ENCODE measurements around the gene DSTN.

The DSTN gene

DNA sequence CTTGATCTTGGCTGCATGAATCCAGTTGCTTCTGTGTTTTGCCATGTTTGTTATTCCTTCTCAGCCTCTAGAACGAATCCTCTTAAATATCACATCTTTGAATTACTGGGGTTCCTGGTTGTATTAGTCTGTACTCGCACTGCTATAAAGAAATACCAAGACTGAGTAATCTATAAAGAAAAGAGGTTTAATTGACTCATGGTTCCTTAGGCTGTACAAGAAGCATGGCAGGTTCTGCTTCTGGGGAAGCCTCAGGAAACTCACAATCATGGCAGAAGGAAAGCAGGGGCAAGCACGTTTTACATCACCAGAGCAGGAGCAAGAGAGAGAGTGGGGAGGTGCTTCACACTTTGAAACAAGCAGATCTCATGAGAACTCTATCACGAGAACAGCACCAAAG, 20.7 kb upstream of the DSTN start:
- DNase-seq (ENCODE audit: low spot score), result no peak

- no peak for DNase-seq (ENCODE audit: low spot score)
These were observed 14.8 kb upstream of the DSTN start for GRCh38 chr20:17555106-17555505.

GRCh38 chr20:17556837-17557674, 12.8 kb upstream of the DSTN start:
- no peak for DNase-seq (ENCODE audit: low spot score)

- DNase-seq (ENCODE audit: low spot score), result no peak
These were observed 12.2 kb upstream of the DSTN start for GRCh38 chr20:17557675-17558006.

- DNase-seq (ENCODE audit: low spot score), result peak; percentile 77
These were observed 11.5 kb upstream of the DSTN start for GRCh38 chr20:17558154-17558940.

- DNase-seq (ENCODE audit: low spot score), result no peak
These were observed 11.0 kb upstream of the DSTN start for GRCh38 chr20:17558941-17559304.

- DNase-seq (ENCODE audit: low spot score), result no peak
These were observed 10.5 kb upstream of the DSTN start for GRCh38 chr20:17559338-17559737.

GRCh38 chr20:17560344-17561074, 9.4 kb upstream of the DSTN start:
- DNase-seq (ENCODE audit: low spot score), result peak; percentile 20

DNA sequence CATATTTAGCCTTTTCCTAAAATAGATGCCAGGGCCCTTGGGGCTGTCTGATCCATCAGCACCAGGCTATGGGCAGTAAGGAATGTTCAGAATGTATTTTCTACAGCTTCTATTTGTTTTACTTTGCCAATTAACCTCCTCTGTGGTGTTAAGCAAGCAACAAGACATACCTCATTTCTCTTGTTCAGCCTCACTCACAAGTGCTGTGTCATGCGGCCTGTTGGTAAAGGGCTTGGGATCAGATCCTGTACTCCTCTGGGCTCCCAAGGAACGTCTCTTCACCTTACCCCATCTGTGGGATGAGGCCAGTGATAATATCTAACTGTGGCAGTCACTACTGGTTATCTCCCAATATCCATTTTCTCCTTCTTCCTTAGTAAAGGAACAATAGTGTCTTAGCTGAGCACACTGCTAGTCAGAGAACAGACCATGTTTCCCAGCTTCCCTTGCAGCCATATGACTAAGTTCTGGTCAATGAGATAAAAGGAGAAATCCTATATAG, 7.0 kb upstream of the DSTN start:
- no peak for DNase-seq (ENCODE audit: low spot score)

- DNase-seq (ENCODE audit: low spot score), result no peak
These were observed 4.6 kb upstream of the DSTN start for GRCh38 chr20:17565169-17565845.

DNA sequence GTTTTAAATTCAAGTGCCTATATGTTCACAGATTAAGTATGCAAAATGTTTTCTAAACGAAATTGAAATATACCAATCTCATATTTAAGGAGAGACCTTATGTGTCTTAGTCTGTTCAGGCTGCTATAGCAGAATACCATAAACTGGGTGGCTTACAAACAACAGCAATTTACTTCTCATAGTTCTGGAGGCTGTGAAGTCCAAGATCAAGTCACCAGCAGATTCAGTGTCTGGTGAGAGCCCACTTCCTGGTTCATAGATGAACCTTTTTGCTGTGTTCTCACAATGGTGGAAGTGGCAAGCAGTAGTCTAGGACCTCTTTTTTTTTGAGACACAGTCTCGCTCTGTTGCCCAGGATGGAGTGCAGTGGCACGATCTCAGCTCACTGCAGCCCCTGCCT, 3.5 kb upstream of the DSTN start:
- no peak for DNase-seq (ENCODE audit: low spot score)

DNA sequence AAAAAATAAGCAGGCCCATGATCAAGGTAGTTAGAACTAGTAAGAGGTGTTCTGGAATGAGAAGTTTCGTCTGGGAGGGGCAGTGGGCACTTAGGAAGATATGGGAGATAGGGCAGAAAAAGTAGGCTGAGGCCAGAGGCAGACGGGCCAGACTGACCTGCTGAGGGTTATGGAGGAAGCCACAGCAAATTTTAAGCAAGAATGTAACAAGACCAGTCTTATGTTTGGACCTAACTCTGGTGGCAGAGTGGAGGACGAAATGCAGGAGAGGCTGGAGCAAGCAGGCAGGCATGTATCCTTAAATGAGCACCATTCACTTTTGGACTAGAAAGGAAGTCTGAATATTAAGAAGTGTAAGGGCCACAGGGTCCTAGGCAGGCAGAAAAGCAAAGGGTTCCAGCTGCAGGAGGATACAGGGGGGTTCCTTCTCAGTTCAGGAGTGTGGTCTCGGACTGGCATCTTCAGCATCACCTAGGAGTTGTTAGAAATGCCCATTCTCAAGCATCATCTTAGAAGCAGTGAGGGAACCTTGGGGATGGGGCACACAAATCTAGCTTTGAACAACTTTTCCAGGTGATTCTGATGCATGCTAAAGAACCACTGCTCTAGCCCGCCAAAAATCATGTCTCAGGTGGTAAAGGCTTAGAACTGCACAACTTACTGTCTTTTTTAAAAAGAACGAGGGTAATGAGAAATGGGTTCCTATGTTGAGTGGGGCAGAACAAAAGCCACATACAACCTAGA, 1.7 kb upstream of the DSTN start:
- DNase-seq (ENCODE audit: low spot score), result no peak

GRCh38 chr20:17568972-17569521, 828 bp upstream of the DSTN start:
- DNase-seq (ENCODE audit: low spot score), result peak; percentile 96

GRCh38 chr20:17570347-17571152, 675 bp downstream of the DSTN start:
- no peak for DNase-seq (ENCODE audit: low spot score)

DNA sequence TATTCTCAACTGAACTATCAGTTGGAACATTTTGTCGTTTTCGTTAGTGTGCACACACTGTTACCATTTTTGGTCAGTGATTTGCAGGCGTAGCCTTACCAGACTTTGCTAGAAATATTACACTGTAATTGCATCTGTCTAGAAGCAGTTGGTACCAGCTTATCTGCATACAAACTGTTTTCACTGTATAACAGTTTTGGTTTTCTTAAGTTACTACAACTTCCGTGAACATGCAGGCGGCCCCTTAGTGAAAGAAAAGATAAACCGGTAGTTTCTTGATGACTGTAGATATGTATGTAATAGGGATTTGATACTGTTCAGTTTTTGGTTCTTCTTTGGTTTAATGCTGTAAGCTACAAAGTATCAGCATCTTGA, 1.3 kb downstream of the DSTN start:
- DNase-seq (ENCODE audit: low spot score), result no peak

DNA sequence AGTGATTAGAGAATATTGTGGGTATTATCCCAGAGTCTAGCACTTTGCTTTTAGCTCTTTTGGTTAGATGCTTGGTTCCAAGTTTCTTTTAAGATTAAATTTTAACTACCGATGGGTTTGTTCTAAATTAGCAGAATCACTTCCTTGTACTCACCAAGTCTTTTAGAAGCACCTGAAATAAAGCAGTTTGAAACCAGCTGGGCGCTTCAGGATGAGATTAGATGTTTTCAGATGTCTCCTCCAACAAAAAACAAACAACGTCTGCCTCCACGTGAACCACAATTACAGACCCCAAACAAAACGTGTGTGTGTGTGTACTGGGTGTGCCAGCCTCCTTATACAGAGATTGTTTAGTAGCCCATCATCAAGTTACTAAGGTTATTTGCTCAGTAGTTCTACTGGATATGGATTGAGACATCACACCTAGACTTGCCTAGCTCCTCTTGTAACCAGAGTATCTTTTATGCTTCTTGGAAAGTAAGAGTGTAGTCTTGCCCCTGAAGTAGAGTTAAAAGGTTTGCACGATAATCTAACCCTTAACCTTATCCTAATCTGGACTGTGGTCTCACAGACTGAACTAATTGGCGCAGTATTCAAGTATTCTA, 2.3 kb downstream of the DSTN start:
- DNase-seq (ENCODE audit: low spot score), result no peak

GRCh38 chr20:17573463-17573862, 3.6 kb downstream of the DSTN start:
- no peak for DNase-seq (ENCODE audit: low spot score)

- DNase-seq (ENCODE audit: low spot score), result no peak
These were observed 6.3 kb downstream of the DSTN start for GRCh38 chr20:17576215-17576614.

GRCh38 chr20:17579369-17580039, 9.6 kb downstream of the DSTN start:
- DNase-seq (ENCODE audit: low spot score), result no peak

Data from kidney capillary endothelial cell (primary cell).